DMS 273 (cell line): ENCODE results near the gene TRIM56.
A peak's percentile ranks its signal among the peaks of the same experiment; 100 is the strongest.
"Not testable (repeated sequence)": the region's sequence is repeated elsewhere in the genome, so short reads cannot be mapped to it uniquely, and the experiment has no call there.

Source experiments
- DNase-seq: peaks from one replicate; lab custom pipeline; 2025; ENCODE audit not compliant: unreplicated experiment; lab: John Stamatoyannopoulos, UW

The TRIM56 gene

DNA sequence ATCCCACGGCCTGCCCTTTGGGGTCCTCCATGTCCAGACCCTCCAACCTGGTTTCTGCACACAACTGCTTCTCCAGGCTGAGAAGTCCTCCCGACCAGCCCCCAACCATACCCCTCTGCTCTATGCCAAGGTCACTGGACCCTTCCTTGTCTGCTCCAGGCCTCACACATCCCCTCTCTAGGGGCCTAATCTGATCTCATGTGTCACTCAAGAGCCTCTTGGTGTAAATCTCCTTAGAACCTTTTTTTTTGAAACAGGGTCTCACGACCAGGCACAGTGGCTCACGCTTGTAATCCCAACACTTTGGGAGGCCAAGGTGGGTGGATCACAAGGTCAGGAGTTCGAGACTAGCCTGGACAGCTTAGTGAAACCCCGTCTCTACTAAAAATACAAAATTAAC, 24.1 kb downstream of the TRIM56 start:
- no peak for DNase-seq

DNA sequence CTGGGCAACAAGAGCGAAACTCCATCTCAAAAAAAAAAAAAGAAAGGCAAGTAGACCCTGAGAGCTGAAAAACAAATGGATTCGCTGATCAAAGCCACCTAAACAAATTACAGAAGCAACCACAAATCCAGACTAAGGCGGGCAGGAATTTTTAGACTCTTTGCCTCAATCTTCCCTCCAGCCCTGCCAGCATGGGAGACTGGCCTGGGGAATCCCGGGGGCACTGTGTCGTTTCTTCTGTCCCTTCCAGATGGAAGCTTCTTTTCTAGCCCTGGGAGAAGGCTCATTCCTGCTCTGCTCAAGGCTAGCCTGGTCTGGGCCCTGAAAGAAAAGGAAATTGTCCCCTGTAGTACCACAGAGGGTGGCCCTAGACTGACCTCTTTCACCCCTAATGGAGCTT, 26.0 kb downstream of the TRIM56 start:
- no peak for DNase-seq

DNA sequence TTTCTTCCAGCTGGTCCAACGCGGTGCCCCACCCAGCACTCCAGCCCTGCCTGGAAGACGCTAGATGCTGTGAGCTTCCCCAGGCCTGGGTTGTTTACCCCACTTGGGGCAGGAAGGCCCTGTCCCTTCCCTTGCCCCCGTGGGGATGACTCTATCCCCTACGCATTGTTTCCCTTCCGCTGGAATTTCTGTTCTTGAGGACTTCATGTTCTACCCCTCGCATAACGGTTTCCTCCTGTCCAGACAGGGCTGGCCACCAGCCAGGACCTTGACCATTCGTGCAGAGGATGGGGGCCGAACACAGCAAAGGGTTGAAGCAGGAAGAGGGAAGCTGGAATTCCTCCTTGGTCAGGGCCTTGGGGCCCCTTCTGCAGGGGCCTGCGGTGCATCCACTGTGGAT, 27.0 kb downstream of the TRIM56 start:
- no peak for DNase-seq

GRCh38 chr7:101113140-101113539, 27.9 kb downstream of the TRIM56 start:
- DNase-seq: not testable (repeated sequence)

DNA sequence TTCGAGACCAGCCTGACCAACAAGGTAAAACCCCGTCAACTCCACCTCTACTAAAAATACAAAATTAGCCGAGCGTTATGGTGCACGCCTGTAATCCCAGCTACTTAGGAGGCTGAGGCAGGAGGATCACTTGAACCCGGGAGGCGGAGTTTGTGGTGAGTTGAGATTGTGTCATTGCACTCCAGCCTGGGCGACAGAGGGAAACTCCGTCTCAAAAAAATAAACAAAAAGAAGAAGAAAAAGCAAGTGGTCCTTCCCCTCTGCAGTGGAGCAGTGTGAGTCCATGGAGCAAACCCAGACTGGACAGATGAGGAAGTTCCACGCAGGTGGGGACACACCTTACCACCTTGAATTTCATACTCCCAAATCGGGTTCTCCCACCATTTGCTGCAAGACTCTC, 28.6 kb downstream of the TRIM56 start:
- no peak for DNase-seq

DNA sequence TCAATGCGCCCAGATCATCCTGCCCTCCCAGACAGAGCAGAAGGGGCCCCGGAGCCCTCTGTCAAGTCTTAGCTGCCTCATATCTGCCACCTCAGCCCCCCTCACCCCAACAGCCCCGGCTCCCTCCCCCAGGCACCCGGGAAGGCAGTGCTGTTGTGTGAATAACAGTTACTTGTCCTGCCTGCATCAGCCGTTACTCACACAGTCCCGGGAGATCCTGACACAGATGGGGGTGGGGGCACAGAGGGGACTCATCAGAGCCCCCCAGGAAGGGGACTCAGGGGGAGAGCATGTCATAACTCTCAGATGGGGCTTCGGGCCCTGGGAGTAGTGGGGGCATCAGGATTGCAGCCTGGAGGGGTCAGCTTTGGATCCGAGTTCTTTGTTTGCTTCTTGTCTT, 29.2 kb downstream of the TRIM56 start:
- no peak for DNase-seq

DNA sequence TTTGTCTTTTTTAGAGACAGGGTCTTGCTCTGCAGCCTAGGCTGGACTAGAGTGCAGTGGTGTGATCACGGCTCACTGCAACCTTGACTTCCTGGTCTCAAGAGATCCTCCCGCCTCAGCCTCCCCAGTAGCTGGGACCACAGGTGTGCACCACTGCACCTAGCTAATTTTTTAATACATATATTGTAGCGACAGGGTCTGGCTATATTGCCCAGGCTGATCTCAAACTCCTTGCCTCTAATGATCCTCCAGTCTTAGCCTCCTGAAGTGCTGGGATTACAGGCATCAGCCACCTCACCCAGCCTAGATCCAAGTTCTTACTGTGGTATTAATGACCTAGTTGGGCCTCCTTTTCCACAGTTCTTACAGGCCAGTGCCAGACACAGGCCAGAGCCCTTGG, 29.9 kb downstream of the TRIM56 start:
- no peak for DNase-seq

DNA sequence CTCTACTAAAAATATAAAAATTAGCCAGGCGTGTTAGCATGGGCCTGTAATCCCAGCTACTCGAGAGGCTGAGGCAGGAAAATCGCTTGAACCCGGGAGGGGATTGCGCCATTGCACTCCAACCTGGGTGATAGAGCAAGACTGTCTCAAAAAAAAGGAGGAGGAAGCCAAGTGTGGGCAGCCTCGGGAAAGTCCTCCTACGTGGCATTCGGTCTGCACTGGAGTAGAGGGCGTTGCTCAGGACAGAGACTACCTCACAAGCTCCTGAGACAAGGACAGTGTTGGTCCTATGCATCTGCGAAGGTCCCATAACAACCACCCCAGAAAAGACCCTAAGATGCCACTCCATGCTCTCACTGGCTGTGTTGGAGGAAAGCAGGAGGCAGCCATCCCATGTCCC, 31.6 kb downstream of the TRIM56 start:
- no peak for DNase-seq

- no peak for DNase-seq
These were observed 33.6 kb downstream of the TRIM56 start for GRCh38 chr7:101118856-101119255.

- no peak for DNase-seq
These were observed 34.6 kb downstream of the TRIM56 start for GRCh38 chr7:101119876-101120275.

- no peak for DNase-seq
These were observed 35.0 kb downstream of the TRIM56 start for GRCh38 chr7:101120315-101120714.

DNA sequence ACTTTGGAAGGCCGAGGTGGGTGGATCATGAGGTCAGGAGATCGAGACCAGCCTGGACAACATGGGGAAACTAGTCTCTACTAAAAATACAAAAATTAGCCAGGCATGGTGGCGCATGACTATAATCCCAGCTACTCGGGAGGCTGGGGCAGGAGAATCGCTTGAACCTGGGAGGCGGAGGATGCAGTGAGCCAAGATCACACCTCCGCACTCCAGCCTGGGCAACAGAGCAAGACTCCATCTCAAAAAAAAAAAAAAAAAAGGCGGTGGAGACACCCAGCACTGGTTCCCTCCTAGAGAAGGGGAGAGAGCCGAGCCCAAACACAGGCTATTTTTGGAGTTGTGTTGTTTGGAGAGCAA, 36.3 kb downstream of the TRIM56 start:
- DNase-seq: not testable (repeated sequence)

- no peak for DNase-seq
These were observed 37.0 kb downstream of the TRIM56 start for GRCh38 chr7:101121991-101122932.

DNA sequence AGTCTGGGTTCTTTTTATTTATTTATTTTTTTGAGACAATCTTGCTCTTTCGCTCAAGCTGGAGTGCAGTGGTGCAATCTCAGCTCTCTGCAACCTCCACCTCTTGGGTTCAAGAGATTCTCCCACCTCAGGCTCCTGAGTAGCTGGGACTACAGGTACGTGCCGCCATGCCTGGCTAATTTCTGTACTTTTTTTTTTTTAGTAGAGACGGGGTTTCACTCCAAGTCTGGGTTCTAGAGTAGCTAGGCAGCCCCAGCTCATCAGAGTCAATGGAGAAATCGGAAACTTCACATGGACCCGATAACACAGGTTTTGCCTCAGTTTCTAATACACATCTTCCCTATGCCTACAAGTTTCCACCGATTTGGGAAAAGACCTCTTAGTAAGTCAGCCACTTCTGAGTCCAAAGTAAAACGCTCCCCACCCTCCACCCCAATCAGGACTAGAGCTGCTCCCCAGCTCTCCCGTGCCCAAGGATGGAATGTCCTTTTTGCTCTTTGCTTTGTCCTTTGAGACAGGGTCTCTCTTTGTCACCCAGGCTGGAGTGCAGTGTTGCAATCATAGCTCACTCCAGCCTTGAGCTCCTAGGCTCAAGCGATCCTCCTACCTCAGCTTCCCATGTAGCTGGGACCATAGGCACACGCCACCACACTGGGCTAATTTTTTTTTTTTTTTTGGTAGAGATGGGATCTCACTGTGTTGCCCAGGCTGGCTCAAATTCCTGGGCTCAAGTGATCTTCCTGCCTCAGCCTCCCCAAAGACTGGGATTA, 37.8 kb downstream of the TRIM56 start:
- no peak for DNase-seq

GRCh38 chr7:101123703-101124068, 38.4 kb downstream of the TRIM56 start:
- no peak for DNase-seq

DNA sequence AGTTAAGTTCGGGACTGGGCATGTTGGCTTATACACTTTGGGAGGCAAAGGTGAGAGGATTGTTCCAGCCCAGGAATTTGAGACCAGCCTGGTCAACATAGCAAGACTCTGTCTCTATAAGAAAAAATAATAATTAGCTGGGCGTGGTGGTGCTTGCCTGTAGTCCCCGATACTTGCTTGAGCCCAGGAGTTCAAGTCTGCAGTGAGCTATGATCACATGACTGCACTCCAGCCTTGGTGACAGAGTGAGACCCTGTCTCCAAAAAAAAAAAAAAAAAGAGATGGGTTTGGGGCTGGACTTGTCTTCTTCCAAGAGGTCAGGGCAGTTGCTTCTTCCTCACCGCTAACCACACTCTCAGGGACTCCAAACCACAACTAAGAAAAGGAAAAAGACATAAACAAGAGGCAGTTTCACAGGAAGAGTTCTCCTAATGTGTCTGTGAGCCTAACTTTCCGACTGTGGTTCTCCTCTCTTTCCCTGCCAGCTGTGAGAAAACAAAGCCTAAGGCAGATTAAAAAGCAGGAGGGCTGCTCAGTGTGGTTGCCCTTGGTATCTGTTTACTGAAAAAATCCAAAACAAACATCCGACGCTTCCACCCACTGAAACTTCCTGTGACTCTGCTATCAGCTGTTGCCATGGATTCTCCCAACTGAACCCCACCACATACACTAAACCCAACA, 39.2 kb downstream of the TRIM56 start:
- no peak for DNase-seq

- DNase-seq: no peak
These were observed 40.8 kb downstream of the TRIM56 start for GRCh38 chr7:101125989-101126650.

GRCh38 chr7:101126651-101127459, 41.6 kb downstream of the TRIM56 start, which contains the start of gene SERPINE1:
TSS of gene SERPINE1 (plus strand) at chr7:101127104. CDS start at chr7:101128394, 1,290 bp downstream.
- peak; percentile 76 for DNase-seq

- no peak for DNase-seq
These were observed 42.3 kb downstream of the TRIM56 start for GRCh38 chr7:101127460-101128039.
